Kidney epithelial cell (primary cell): ENCODE measurements around the gene NAGS. TPM values are rescaled to one million over a fixed set of nuclear protein-coding genes. Genes with fewer than 3 reads are reported as not detected.
"Not testable (repeated sequence)": the region's sequence is repeated elsewhere in the genome, so short reads cannot be mapped to it uniquely, and the experiment has no call there.

ENCODE experiments used
- DNase-seq: peaks from one replicate; pipeline ENCODE4 v3.0.0-alpha.2; 2010; ENCODE audit warnings: low read depth
- H3K27me3 ChIP-seq: 2 replicates; pipeline ENCODE4 v1.6.0; 2011; ENCODE audit warnings: low read length; ENCODE audit not compliant: control insufficient read depth, insufficient read depth
- H3K36me3 ChIP-seq: 2 replicates; pipeline ENCODE4 v1.5.1; 2011; ENCODE audit warnings: low read length; ENCODE audit not compliant: control insufficient read depth, insufficient read depth
- H3K4me3 ChIP-seq: 2 replicates; pipeline ENCODE4 v1.5.1; 2011; ENCODE audit warnings: low read depth, mild to moderate bottlenecking, control low read depth, low read length
- total RNA-seq: library from RNA; depleted of rRNA; stranded (reverse); fragments of >200 nt; gene quantifications from 2 replicates; pipeline ENCODE4 v1.2.3, GENCODE V29; 2015
- TF ChIP-seq, protein P1 (sequence below): IDR thresholded peaks from 2 replicates; pipeline ENCODE4 v1.5.1; 2011; ENCODE audit warnings: mild to moderate bottlenecking, moderate library complexity, low read length, control low read depth, inconsistent platforms; ENCODE audit not compliant: insufficient read depth, poor library complexity, severe bottlenecking

Gene NAGS
- 15.7 and 19.4 TPM in 2 replicates for total RNA-seq

DNA sequence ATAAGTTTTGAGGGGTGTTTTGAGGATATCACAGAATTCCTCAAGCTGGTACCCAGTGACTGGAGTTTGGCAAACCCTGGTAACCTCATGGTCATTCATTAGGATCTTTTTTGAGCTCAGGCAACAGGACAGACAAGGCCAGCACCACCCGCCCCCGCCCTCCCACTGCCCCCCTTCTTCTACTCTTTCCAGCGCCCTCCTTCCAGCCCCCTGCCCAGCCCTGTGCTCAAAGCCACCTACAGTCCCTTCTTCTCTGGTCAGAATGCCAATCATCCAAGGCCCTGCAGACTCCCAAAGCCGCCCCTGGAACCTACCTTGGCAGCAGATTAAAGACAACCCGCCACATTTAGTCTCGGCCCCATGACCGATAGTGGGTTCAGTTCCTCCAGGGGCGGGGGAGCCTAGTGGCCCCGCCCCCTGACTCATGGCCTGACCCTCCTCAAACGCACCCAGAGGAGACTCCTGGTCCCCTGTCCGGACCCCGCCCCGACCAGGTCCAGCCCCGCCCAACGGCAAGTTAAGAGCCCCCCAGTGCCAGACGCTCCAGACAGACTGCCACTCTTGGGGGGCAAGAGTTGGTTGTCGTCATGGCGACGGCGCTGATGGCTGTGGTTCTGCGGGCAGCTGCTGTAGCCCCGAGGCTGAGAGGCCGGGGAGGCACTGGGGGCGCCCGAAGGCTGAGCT is at the start of gene NAGS:
Gene NAGS (plus strand): TSS at position 546 of the 684 bp plus-strand sequence. CDS start 42 bp downstream, at position 588.
- TF ChIP-seq, protein P1, sequence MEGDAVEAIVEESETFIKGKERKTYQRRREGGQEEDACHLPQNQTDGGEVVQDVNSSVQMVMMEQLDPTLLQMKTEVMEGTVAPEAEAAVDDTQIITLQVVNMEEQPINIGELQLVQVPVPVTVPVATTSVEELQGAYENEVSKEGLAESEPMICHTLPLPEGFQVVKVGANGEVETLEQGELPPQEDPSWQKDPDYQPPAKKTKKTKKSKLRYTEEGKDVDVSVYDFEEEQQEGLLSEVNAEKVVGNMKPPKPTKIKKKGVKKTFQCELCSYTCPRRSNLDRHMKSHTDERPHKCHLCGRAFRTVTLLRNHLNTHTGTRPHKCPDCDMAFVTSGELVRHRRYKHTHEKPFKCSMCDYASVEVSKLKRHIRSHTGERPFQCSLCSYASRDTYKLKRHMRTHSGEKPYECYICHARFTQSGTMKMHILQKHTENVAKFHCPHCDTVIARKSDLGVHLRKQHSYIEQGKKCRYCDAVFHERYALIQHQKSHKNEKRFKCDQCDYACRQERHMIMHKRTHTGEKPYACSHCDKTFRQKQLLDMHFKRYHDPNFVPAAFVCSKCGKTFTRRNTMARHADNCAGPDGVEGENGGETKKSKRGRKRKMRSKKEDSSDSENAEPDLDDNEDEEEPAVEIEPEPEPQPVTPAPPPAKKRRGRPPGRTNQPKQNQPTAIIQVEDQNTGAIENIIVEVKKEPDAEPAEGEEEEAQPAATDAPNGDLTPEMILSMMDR, result no peak
- Histone ChIP-seq H3K27me3 (no peaks in the 10 kb centered on the region), H3K4me3 (peak within 1 kb of the TSS; percentile 52), H3K36me3 (no peaks in the 10 kb centered on the region)
- DNase-seq, result no peak

DNA sequence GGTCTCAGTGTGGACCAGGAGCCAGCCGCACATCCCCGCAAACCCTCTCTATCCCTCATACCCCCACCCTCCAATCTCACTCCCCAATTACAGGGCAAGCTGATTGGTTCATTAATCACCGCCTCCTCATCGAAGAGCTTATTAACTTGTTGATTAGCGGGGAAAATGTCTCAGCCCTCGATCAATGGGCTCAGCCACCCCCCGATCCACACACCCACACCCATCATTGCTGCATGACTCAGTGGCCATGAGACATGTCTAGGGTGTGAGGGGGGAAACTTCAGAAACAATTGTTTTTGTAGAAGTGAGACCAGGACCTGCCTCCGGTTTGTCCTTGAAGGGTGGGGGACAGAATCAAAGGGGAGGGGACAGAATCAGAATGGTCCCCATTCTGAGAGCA is 48.2 kb upstream of the NAGS start:
- no peaks in the 10 kb centered on the region for H3K36me3 ChIP-seq
- no peak for DNase-seq
- TF ChIP-seq, protein P1, result no peak
- peaks cover 44% of the 10 kb centered on the region for H3K27me3 ChIP-seq
- H3K4me3 ChIP-seq, result no peak overlapping the region

GRCh38 chr17:43958748-43959352 is 45.6 kb upstream of the NAGS start:
- TF ChIP-seq, protein P1, result no peak
- Histone ChIP-seq H3K4me3 (no peak overlapping the region), H3K36me3 (no peaks in the 10 kb centered on the region), H3K27me3 (peaks cover 18% of the 10 kb centered on the region)
- DNase-seq, result no peak

GRCh38 chr17:43961292-43961691 is 43.1 kb upstream of the NAGS start:
- DNase-seq, H3K36me3 ChIP-seq, H3K27me3 ChIP-seq, H3K4me3 ChIP-seq: not testable (repeated sequence)

DNA sequence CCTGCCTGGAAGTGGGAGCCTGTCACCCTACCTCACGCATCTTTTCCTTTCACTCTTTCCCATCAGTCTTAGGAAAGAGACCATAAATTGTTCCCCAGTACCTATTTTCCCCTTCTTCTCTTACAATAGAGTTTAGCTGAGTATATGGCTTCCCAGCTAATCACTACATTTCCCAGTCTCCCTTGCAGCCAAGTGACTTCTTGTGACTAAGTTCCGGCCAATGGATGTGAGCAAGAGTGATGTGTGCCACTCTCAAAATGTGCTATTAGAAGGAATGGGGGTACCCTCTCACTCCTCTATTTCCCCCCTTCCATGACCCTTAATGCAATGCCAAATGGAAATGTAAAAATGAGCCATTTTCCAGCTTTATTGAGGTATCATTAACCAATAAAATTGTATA is 42.5 kb upstream of the NAGS start:
- Histone ChIP-seq H3K4me3 (no peak overlapping the region), H3K36me3 (no peaks in the 10 kb centered on the region), H3K27me3 (no peaks in the 10 kb centered on the region)
- no peak for DNase-seq
- TF ChIP-seq, protein P1, result no peak

GRCh38 chr17:43962479-43962878 is 41.9 kb upstream of the NAGS start:
- no peaks in the 10 kb centered on the region for H3K27me3 ChIP-seq
- no peak for DNase-seq
- H3K36me3 ChIP-seq, result no peaks in the 10 kb centered on the region
- TF ChIP-seq, protein P1, result no peak
- no peak overlapping the region for H3K4me3 ChIP-seq
